K562 (cell line): ENCODE data around the gene MOAP1. TPM values are rescaled to one million over a fixed set of nuclear protein-coding genes. Genes with fewer than 3 reads are reported as not detected.

Experiments used
- ARID2 ChIP-seq: fragments of 450-650 bp; IDR thresholded peaks from 2 replicates; pipeline ENCODE4 v1.6.1; 2017; ENCODE audit warnings: antibody characterized with exemption, mild to moderate bottlenecking
- BACH1 ChIP-seq: fragments of 200-800 bp; sonication (Bioruptor generic); IDR thresholded peaks from 2 replicates; pipeline ENCODE4 v1.6.1; 2016; ENCODE audit warnings: missing genetic modification characterization, missing compliant biosample characterization
- BRF1 ChIP-seq: IDR thresholded peaks from 3 replicates; pipeline ENCODE4 v1.6.1; 2011; ENCODE audit warnings: borderline replicate concordance, mild to moderate bottlenecking; ENCODE audit not compliant: insufficient read length; ENCODE audit errors: extremely low read depth
- CBFB ChIP-seq: sonication (generic); formaldehyde crosslinking; IDR thresholded peaks from 2 replicates; pipeline ENCODE4 v1.4.0; 2020; ENCODE audit warnings: mild to moderate bottlenecking, missing genetic modification reagents
- ELF4 ChIP-seq: fragments of 450-650 bp; formaldehyde crosslinking; IDR thresholded peaks from 2 replicates; pipeline ENCODE4 v1.4.0; 2022; ENCODE audit warnings: missing genetic modification characterization
- GATAD2B ChIP-seq: fragments of 450-650 bp; IDR thresholded peaks from 2 replicates; pipeline ENCODE4 v1.6.1; 2017; ENCODE audit warnings: mild to moderate bottlenecking, borderline replicate concordance
- HNRNPLL ChIP-seq: fragments of 200-400 bp; formaldehyde crosslinking; IDR thresholded peaks from 2 replicates; pipeline ENCODE4 v1.6.1; 2017; ENCODE audit warnings: low read length, low read depth, mild to moderate bottlenecking; ENCODE audit not compliant: poor library complexity, severe bottlenecking
- MYC ChIP-seq, 2 experiments: fragments of 250-450 bp in 1 of 2; sonication (Bioruptor Pico) in 1 of 2; IDR thresholded peaks; 2 replicates each; pipeline versions ENCODE4 v1.5.1 to v1.6.1; 2012 to 2021; ENCODE audit warnings: low read depth in 2 of 2, borderline replicate concordance in 1 of 2, improper control_type of control experiment in 1 of 2, low read length in 1 of 2, mild to moderate bottlenecking in 1 of 2, moderate library complexity in 1 of 2
- NCOA1 ChIP-seq: fragments of 450-650 bp; IDR thresholded peaks from 2 replicates; pipeline ENCODE4 v1.6.1; 2016; ENCODE audit warnings: low read depth
- SMAD1 ChIP-seq: fragments of 150-350 bp; IDR thresholded peaks from 2 replicates; pipeline ENCODE4 v1.6.1; 2014; ENCODE audit warnings: low read length, low read depth; ENCODE audit not compliant: partially characterized antibody
- ZC3H11A ChIP-seq: IDR thresholded peaks from 2 replicates; pipeline ENCODE4 v1.6.1; 2012; ENCODE audit warnings: low read depth, low read length, improper control_type of control experiment
- ZNF12 ChIP-seq: sonication (generic); formaldehyde crosslinking; IDR thresholded peaks from 2 replicates; pipeline ENCODE4 v1.4.0; 2020; ENCODE audit warnings: mild to moderate bottlenecking, missing genetic modification reagents
- ZNF143 ChIP-seq: sonication (generic); formaldehyde crosslinking; IDR thresholded peaks from 2 replicates; pipeline ENCODE4 v1.9.0; 2022; ENCODE audit warnings: mild to moderate bottlenecking, missing genetic modification reagents
- polyA plus RNA-seq, 8 experiments: library from polyadenylated mRNA; depleted of rRNA in 4 of 8; stranded (reverse) in 5 of 8; unstranded in 3 of 8; fragments of >200 nt; fragmentation: Nextera tagmentation in 2 of 8; fragmentation: Illumina TruSeq in 1 of 8; extraction: Ambion mirVana in 2 of 8; extraction: Trizol in 1 of 8; gene quantifications; 2 replicates each; pipeline versions ENCODE4 v1.2.1 to v1.2.3, GENCODE V29; 2011 to 2014; ENCODE audit warnings: inconsistent platforms in 1 of 8, missing spikeins in 1 of 8
- total RNA-seq, 7 experiments: library from RNA; depleted of rRNA in 6 of 7; stranded (reverse); fragments of >200 nt in 6 of 7; fragmentation: Illumina TruSeq in 2 of 7; extraction: Trizol in 2 of 7; gene quantifications; 2 replicates each; pipeline versions ENCODE4 v1.2.1 to v1.2.3, GENCODE V29; 2011 to 2021; ENCODE audit warnings: low replicate concordance in 1 of 7
- TF ChIP-seq, protein P1 (sequence below): fragments of 250-450 bp; sonication (Bioruptor Pico); IDR thresholded peaks from 2 replicates; pipeline ENCODE4 v1.5.0; 2021; ENCODE audit warnings: mild to moderate bottlenecking, moderate library complexity
- TF ChIP-seq, protein P2 (sequence below): fragments of 450-650 bp; IDR thresholded peaks from 2 replicates; pipeline ENCODE4 v1.6.1; 2016; ENCODE audit warnings: low read depth, mild to moderate bottlenecking, moderate library complexity
- TF ChIP-seq, protein P3 (sequence below): sonication (generic); formaldehyde crosslinking; IDR thresholded peaks from 2 replicates; pipeline ENCODE4 v1.8.0; 2022; ENCODE audit warnings: mild to moderate bottlenecking, missing genetic modification reagents
- TF ChIP-seq, protein P4 (sequence below): fragments of 450-650 bp; IDR thresholded peaks from 2 replicates; pipeline ENCODE4 v1.6.1; 2017; ENCODE audit warnings: antibody characterized with exemption, mild to moderate bottlenecking

MOAP1 gene
- total and polyA plus RNA-seq, 9 of the 15 experiments (the other 6 are each of a cell fraction or from before 2014, with no cell fraction given) = 1.5 to 14.4 (median 6.0) TPM

DNA sequence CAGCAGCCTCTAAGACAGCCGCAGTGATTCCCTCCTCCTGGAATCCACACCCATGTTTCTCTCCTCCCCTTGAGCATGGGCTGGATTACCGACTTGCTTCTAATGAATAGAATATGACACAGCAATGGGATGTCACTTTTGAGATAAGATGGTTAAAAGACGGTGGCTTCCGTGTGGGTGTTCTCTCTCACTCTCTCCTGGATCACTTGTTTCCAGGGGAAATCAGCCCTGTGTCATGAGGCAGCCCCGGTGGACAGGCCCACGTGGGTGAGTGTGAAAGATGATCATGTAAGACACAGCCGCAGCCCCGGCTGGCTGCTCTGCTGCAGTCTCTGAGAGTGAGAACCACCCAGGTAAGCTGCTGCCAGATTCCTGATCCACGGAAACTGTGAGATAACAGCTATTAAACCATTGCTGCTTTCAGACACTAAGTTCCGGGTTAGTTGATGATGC lies 10.7 kb downstream of the MOAP1 start (continued):
- TF ChIP-seq SMAD1 = no peak
- TF ChIP-seq MYC (IDR thresholded peaks at IDR 0.05; ENCODE audit: low read depth, low read length) = peak; percentile 23; the same call in 1 of the 2 replicates
- no peak for TF ChIP-seq MYC (CRISPR knock-in tag; IDR thresholded peaks at IDR 0.05; ENCODE audit: borderline replicate concordance, low read depth)
- no peak for TF ChIP-seq ARID2
- no peak for TF ChIP-seq ZNF12
- TF ChIP-seq, protein P1, sequence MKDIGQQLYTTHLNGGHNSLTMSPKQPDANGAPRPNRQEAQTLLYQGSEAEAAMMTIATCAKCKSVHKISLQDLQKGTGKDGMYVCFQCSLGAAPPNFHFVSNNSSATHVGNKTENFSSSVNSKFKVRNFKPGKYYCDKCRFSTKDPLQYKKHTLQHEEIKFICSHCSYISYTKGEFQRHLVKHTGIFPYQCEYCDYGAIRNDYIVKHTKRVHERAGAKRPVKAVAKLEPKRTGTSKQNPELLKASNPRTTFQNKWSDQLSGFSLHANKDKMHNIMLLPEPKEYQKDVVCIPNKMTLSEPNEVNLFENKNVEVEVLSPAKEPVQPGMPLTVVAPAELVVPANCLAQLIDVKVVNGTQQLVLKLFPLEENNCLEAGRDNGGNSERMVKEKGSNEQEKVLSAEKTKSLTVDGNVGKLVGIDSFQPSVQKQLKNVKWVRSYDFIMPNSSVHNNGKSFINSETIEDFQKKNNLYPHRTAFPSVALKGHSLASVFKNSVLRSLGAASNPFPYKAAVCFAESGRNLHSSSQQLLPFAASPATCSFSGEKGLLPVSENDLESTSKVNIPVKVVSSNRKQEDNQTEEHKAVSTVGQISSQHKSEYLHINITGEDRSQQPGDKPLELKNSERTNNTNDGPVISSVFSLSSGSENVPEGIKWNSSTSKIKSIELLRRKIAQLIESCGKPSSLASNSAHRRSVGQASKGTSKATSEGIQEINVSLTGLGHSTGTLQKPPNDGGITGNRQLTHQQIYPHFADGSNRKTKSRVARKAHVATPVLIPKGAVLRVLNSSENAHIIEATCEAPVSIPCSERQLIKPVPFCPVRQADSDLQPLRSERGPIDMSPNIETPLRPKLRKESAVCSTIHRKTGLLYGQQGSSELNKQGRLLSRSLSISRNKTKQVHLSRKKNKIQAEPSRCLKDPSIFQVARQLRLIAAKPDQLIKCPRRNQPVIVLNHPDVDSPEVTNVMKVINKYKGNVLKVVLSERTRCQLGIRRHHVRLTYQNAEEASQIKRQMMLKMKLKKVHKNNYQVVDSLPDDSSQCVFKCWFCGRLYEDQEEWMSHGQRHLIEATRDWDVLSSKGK (CRISPR knock-in tag) = no peak
- no peak for TF ChIP-seq BRF1
- TF ChIP-seq, protein P2, sequence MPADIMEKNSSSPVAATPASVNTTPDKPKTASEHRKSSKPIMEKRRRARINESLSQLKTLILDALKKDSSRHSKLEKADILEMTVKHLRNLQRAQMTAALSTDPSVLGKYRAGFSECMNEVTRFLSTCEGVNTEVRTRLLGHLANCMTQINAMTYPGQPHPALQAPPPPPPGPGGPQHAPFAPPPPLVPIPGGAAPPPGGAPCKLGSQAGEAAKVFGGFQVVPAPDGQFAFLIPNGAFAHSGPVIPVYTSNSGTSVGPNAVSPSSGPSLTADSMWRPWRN = no peak
- TF ChIP-seq, protein P3, sequence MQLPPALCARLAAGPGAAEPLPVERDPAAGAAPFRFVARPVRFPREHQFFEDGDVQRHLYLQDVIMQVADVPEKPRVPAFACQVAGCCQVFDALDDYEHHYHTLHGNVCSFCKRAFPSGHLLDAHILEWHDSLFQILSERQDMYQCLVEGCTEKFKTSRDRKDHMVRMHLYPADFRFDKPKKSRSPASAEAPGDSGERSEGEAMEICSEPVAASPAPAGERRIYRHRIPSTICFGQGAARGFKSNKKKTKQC (CRISPR knock-in tag) = no peak
- TF ChIP-seq, protein P4, sequence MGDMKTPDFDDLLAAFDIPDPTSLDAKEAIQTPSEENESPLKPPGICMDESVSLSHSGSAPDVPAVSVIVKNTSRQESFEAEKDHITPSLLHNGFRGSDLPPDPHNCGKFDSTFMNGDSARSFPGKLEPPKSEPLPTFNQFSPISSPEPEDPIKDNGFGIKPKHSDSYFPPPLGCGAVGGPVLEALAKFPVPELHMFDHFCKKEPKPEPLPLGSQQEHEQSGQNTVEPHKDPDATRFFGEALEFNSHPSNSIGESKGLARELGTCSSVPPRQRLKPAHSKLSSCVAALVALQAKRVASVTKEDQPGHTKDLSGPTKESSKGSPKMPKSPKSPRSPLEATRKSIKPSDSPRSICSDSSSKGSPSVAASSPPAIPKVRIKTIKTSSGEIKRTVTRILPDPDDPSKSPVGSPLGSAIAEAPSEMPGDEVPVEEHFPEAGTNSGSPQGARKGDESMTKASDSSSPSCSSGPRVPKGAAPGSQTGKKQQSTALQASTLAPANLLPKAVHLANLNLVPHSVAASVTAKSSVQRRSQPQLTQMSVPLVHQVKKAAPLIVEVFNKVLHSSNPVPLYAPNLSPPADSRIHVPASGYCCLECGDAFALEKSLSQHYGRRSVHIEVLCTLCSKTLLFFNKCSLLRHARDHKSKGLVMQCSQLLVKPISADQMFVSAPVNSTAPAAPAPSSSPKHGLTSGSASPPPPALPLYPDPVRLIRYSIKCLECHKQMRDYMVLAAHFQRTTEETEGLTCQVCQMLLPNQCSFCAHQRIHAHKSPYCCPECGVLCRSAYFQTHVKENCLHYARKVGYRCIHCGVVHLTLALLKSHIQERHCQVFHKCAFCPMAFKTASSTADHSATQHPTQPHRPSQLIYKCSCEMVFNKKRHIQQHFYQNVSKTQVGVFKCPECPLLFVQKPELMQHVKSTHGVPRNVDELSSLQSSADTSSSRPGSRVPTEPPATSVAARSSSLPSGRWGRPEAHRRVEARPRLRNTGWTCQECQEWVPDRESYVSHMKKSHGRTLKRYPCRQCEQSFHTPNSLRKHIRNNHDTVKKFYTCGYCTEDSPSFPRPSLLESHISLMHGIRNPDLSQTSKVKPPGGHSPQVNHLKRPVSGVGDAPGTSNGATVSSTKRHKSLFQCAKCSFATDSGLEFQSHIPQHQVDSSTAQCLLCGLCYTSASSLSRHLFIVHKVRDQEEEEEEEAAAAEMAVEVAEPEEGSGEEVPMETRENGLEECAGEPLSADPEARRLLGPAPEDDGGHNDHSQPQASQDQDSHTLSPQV = no peak
- no peak for TF ChIP-seq NCOA1
- TF ChIP-seq HNRNPLL = no peak
- no peak for TF ChIP-seq CBFB (CRISPR knock-in tag)
- TF ChIP-seq ZNF143 = no peak
- TF ChIP-seq ZC3H11A = no peak
- no peak for TF ChIP-seq BACH1 (tag)
- no peak for TF ChIP-seq ELF4 (CRISPR knock-in tag)
- no peak for TF ChIP-seq GATAD2B
